Activated CD8-positive, alpha-beta memory T cell treated with anti-CD3 and anti-CD28 coated beads for 4 hours (primary cell): Measurements from ENCODE around the gene DDX17.

Source experiments
- DNase-seq, 2 donors: peaks; one replicate each; pipeline ENCODE4 v3.0.0-alpha.2; 2020; ENCODE audit warnings: low read depth in 2 of 2

DDX17 gene

GRCh38 chr22:38448945-38449745 lies 57.0 kb downstream of the DDX17 start:
- DNase-seq, result no peak

GRCh38 chr22:38446018-38446601 lies 60.0 kb downstream of the DDX17 start:
- no peak for DNase-seq

- DNase-seq, result no peak
These were observed 61.3 kb downstream of the DDX17 start for GRCh38 chr22:38444783-38445182.

GRCh38 chr22:38443628-38444521 lies 62.2 kb downstream of the DDX17 start:
- DNase-seq, result no peak

GRCh38 chr22:38442967-38443627 lies 63.0 kb downstream of the DDX17 start:
- DNase-seq, result no peak

GRCh38 chr22:38441620-38442287 lies 64.4 kb downstream of the DDX17 start:
- no peak for DNase-seq

GRCh38 chr22:38440747-38441350 lies 65.3 kb downstream of the DDX17 start:
- DNase-seq, result no peak

- no peak for DNase-seq
These were observed 68.7 kb downstream of the DDX17 start for GRCh38 chr22:38437416-38437815.

- no peak for DNase-seq
These were observed 69.3 kb downstream of the DDX17 start for GRCh38 chr22:38436629-38437395.

- no peak for DNase-seq
These were observed 70.1 kb downstream of the DDX17 start for GRCh38 chr22:38435965-38436364.

GRCh38 chr22:38435010-38435409 lies 71.1 kb downstream of the DDX17 start:
- DNase-seq, result no peak

GRCh38 chr22:38433871-38434270 lies 72.2 kb downstream of the DDX17 start:
- no peak for DNase-seq
